ENCODE measurements around the gene IRF4. TPM values are rescaled to one million over a fixed set of nuclear protein-coding genes. Genes with fewer than 3 reads are reported as not detected.

IRF4 gene
- total and polyA plus RNA-seq, 4 donors = 0.85 to 5.0 (median 2.9) TPM

DNA sequence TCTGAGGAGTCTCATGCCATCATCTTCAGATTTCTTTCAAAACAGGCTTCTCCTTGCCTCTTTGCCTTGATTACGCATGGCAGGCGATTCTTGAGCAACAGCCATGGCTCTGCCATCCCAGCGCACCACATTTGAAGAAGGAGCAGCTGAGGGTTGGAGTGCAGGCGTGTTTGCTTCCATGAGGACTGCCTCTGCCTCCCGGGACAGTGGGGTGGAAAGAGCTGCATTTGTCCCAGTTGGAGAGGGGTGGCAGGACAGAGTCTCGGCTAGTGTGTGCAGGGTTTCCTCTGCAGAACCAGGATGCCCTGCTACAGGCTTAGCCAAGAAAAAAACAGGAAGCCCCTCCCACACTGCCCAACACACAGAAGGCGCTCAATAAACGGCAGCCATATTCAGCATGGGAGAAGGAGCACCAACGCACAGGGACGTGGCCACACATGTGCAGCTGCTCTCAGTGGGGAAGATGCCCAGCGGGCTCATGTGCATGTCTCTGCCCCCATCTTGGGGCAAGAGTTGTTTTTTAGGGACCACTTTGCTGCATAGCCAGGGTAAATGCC is 36.6 kb downstream of the IRF4 start:
- WGBS, 2 donors = 82 to 84% methylated on average over 11 of the region's 11 CpGs
- H3K9ac ChIP-seq (ENCODE audit: insufficient read depth in 1 of 2, low read length in 2 of 2) = no peak overlapping the region
- DNase-seq (no peak), ATAC-seq (ENCODE audit: insufficient read depth, low FRiP score) (no peak)
- TF ChIP-seq, protein P1, sequence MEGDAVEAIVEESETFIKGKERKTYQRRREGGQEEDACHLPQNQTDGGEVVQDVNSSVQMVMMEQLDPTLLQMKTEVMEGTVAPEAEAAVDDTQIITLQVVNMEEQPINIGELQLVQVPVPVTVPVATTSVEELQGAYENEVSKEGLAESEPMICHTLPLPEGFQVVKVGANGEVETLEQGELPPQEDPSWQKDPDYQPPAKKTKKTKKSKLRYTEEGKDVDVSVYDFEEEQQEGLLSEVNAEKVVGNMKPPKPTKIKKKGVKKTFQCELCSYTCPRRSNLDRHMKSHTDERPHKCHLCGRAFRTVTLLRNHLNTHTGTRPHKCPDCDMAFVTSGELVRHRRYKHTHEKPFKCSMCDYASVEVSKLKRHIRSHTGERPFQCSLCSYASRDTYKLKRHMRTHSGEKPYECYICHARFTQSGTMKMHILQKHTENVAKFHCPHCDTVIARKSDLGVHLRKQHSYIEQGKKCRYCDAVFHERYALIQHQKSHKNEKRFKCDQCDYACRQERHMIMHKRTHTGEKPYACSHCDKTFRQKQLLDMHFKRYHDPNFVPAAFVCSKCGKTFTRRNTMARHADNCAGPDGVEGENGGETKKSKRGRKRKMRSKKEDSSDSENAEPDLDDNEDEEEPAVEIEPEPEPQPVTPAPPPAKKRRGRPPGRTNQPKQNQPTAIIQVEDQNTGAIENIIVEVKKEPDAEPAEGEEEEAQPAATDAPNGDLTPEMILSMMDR (IDR thresholded peaks at IDR 0.05; ENCODE audit: control extremely low read depth, extremely low read depth) = no peak
- no peaks in the 10 kb centered on the region for H3K36me3 ChIP-seq (ENCODE audit: control insufficient read depth in 4 of 4, insufficient read depth in 4 of 4, low read length in 4 of 4)
- peaks cover 0 to 2% (median 0%) of the 10 kb centered on the region in 3 donors for H3K27me3 ChIP-seq (ENCODE audit: control insufficient read depth in 3 of 3, insufficient read depth in 3 of 3, low read length in 2 of 3)
- peaks cover 0 to 4% (median 0%) of the 10 kb centered on the region in 4 donors for H3K9me3 ChIP-seq (ENCODE audit: control insufficient read depth in 4 of 4, insufficient read depth in 3 of 4, low read length in 3 of 4)
- no peak overlapping the region for H3K4me3 ChIP-seq
- peaks cover 0 to 7% (median 0%) of the 10 kb centered on the region in 5 donors for H3K4me1 ChIP-seq (ENCODE audit: control insufficient read depth in 5 of 5, insufficient read depth in 5 of 5, low read length in 5 of 5)
- H3K27ac ChIP-seq (ENCODE audit: low read depth in 1 of 2, low read length in 1 of 2) = no peak overlapping the region

DNA sequence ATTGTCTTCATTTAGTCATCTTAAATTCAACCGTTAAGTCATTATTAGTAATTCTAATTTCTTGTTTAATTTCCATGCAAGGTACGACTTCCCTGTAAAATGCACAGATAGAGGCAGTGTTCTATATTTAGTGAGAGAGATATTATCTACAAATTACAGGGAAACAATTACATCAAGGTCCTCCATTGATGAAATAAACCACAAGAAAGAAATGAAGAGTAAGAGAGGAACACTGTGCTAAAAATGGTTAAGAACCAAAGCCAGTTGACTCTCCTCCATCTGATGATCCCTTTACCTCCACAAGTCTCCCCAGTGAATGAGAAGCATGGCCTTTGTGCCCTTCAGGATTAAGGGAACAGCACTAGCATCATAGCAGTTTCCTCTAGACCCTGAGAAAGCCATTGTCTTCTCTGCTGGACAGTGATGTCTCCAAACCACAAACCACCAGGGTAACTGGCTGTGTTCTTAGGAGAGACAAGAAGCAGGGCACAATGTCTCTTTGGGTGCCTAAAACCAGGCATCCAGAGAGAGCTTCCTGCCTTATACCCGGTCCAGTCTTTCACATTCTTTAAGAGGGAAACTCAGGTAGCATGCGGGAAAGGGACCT is 38.1 kb downstream of the IRF4 start:
- H3K9me3 ChIP-seq (ENCODE audit: control insufficient read depth in 4 of 4, insufficient read depth in 3 of 4, low read length in 3 of 4) = peaks cover 0 to 4% (median 0%) of the 10 kb centered on the region in 4 donors
- no peak for ATAC-seq (ENCODE audit: insufficient read depth, low FRiP score)
- WGBS, 2 donors = 71 to 73% methylated on average over 4 of the region's 4 CpGs
- TF ChIP-seq, protein P1 (IDR thresholded peaks at IDR 0.05; ENCODE audit: control extremely low read depth, extremely low read depth) = no peak
- no peak overlapping the region for H3K27ac ChIP-seq (ENCODE audit: low read depth in 1 of 2, low read length in 1 of 2)
- no peak overlapping the region for H3K9ac ChIP-seq (ENCODE audit: insufficient read depth in 1 of 2, low read length in 2 of 2)
- no peak overlapping the region for H3K4me3 ChIP-seq
- no peak for DNase-seq
- peaks cover 0 to 2% (median 0%) of the 10 kb centered on the region in 3 donors for H3K27me3 ChIP-seq (ENCODE audit: control insufficient read depth in 3 of 3, insufficient read depth in 3 of 3, low read length in 2 of 3)
- H3K4me1 ChIP-seq (ENCODE audit: control insufficient read depth in 5 of 5, insufficient read depth in 5 of 5, low read length in 5 of 5) = no peaks in the 10 kb centered on the region
- no peaks in the 10 kb centered on the region for H3K36me3 ChIP-seq (ENCODE audit: control insufficient read depth in 4 of 4, insufficient read depth in 4 of 4, low read length in 4 of 4)

- no peak for DNase-seq
- TF ChIP-seq, protein P1 (IDR thresholded peaks at IDR 0.05; ENCODE audit: control extremely low read depth, extremely low read depth) = no peak
- no peak overlapping the region for H3K4me3 ChIP-seq
- H3K27ac ChIP-seq (ENCODE audit: low read depth in 1 of 2, low read length in 1 of 2) = no peak overlapping the region
- H3K36me3 ChIP-seq (ENCODE audit: control insufficient read depth in 4 of 4, insufficient read depth in 4 of 4, low read length in 4 of 4) = no peaks in the 10 kb centered on the region
- H3K4me1 ChIP-seq (ENCODE audit: control insufficient read depth in 5 of 5, insufficient read depth in 5 of 5, low read length in 5 of 5) = peaks cover 0 to 3% (median 0%) of the 10 kb centered on the region in 5 donors
- no peak for ATAC-seq (ENCODE audit: insufficient read depth, low FRiP score)
- peaks cover 0 to 2% (median 0%) of the 10 kb centered on the region in 3 donors for H3K27me3 ChIP-seq (ENCODE audit: control insufficient read depth in 3 of 3, insufficient read depth in 3 of 3, low read length in 2 of 3)
- 88 to 92% methylated on average over 10 of the region's 10 CpGs for WGBS, 2 donors
- no peak overlapping the region for H3K9ac ChIP-seq (ENCODE audit: insufficient read depth in 1 of 2, low read length in 2 of 2)
- H3K9me3 ChIP-seq (ENCODE audit: control insufficient read depth in 4 of 4, insufficient read depth in 3 of 4, low read length in 3 of 4) = peaks cover 0 to 4% (median 0%) of the 10 kb centered on the region in 4 donors
Observed at GRCh38 chr6:431504-431903, 40.0 kb downstream of the IRF4 start.

Measured in lung (tissue), 12 donors.